Measurements from ENCODE around the gene CNNM2.
"Not testable (repeated sequence)": the region's sequence is repeated elsewhere in the genome, so short reads cannot be mapped to it uniquely, and the experiment has no call there.

DNA sequence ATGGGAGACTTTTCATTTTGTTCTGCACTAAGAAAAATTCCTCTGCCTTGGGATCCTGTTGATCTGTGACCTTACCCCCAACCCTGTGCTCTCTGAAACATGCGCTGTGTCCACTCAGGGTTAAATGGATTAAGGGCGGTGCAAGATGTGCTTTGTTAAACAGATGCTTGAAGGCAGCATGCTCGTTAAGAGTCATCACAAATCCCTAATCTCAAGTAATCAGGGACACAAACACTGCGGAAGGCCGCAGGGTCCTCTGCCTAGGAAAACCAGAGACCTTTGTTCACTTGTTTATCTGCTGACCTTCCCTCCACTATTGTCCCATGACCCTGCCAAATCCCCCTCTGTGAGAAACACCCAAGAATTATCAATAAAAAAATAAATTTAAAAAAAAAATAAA is 212.1 kb downstream of the CNNM2 start:
- TF ChIP-seq, protein P1, sequence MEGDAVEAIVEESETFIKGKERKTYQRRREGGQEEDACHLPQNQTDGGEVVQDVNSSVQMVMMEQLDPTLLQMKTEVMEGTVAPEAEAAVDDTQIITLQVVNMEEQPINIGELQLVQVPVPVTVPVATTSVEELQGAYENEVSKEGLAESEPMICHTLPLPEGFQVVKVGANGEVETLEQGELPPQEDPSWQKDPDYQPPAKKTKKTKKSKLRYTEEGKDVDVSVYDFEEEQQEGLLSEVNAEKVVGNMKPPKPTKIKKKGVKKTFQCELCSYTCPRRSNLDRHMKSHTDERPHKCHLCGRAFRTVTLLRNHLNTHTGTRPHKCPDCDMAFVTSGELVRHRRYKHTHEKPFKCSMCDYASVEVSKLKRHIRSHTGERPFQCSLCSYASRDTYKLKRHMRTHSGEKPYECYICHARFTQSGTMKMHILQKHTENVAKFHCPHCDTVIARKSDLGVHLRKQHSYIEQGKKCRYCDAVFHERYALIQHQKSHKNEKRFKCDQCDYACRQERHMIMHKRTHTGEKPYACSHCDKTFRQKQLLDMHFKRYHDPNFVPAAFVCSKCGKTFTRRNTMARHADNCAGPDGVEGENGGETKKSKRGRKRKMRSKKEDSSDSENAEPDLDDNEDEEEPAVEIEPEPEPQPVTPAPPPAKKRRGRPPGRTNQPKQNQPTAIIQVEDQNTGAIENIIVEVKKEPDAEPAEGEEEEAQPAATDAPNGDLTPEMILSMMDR (IDR thresholded peaks at IDR 0.05): not testable (repeated sequence)
- not testable (repeated sequence) for TF ChIP-seq POLR2A, POLR2AphosphoS5 (IDR thresholded peaks at IDR 0.05)

All from prostate gland (tissue), 2 donors.